Epidermal melanocyte (primary cell): ENCODE results near the gene RALA.
"Not testable (repeated sequence)": the region's sequence is repeated elsewhere in the genome, so short reads cannot be mapped to it uniquely, and the experiment has no call there.

Experiments
- DNase-seq: peaks from one replicate; pipeline ENCODE4 v3.0.0; 2011; ENCODE audit warnings: low spot score; ENCODE audit not compliant: insufficient read length

Gene RALA

GRCh38 chr7:39681887-39682441 lies 58.6 kb downstream of the RALA start:
- no peak for DNase-seq

- DNase-seq, result no peak
These were observed 60.0 kb downstream of the RALA start for GRCh38 chr7:39683216-39683845.

GRCh38 chr7:39686261-39686924 lies 63.0 kb downstream of the RALA start:
- DNase-seq, result no peak

- DNase-seq, result no peak
These were observed 65.5 kb downstream of the RALA start for GRCh38 chr7:39688611-39689480.

- DNase-seq, result no peak
These were observed 68.4 kb downstream of the RALA start for GRCh38 chr7:39691821-39692220.

- DNase-seq, result not testable (repeated sequence)
These were observed 69.7 kb downstream of the RALA start for GRCh38 chr7:39693086-39693485.

GRCh38 chr7:39693812-39694211 lies 70.4 kb downstream of the RALA start:
- no peak for DNase-seq

- DNase-seq, result no peak
These were observed 72.6 kb downstream of the RALA start for GRCh38 chr7:39695852-39696586.

GRCh38 chr7:39696631-39697030 lies 73.3 kb downstream of the RALA start:
- DNase-seq, result no peak

GRCh38 chr7:39697483-39697882 lies 74.1 kb downstream of the RALA start:
- DNase-seq, result no peak

- DNase-seq, result no peak
These were observed 76.8 kb downstream of the RALA start for GRCh38 chr7:39700165-39700564.

GRCh38 chr7:39700932-39701331 lies 77.6 kb downstream of the RALA start:
- DNase-seq, result no peak

GRCh38 chr7:39702133-39702532 lies 78.8 kb downstream of the RALA start:
- DNase-seq, result no peak

GRCh38 chr7:39703144-39703543 lies 79.8 kb downstream of the RALA start:
- no peak for DNase-seq

GRCh38 chr7:39709029-39709428 lies 85.7 kb downstream of the RALA start:
- no peak for DNase-seq

GRCh38 chr7:39709768-39710311 lies 86.5 kb downstream of the RALA start:
- DNase-seq, result peak; percentile 39

- DNase-seq, result no peak
These were observed 89.4 kb downstream of the RALA start for GRCh38 chr7:39712751-39713150.

GRCh38 chr7:39714447-39715091 lies 91.2 kb downstream of the RALA start:
- DNase-seq, result no peak

GRCh38 chr7:39720586-39720985 lies 97.2 kb downstream of the RALA start:
- no peak for DNase-seq

- DNase-seq, result no peak
These were observed 98.0 kb downstream of the RALA start for GRCh38 chr7:39721345-39721744.
